WTC11 (cell line): ENCODE results near the gene RRP8. TPM values are rescaled to one million over a fixed set of nuclear protein-coding genes. Genes with fewer than 3 reads are reported as not detected.

Source experiments
- ATAC-seq: fragments of 200-7000 bp; cut with Tn5 transposase; 2 replicates; pipeline ENCODE4 v1.10.0; 2021; ENCODE audit warnings: mild to moderate bottlenecking, moderate library complexity
- CTCF ChIA-PET: fragments of 300-600 bp; sonication (Branson Sonifier 250); formaldehyde crosslinking; loops from one replicate; lab custom pipeline; 2021; ENCODE audit warnings: antibody characterized with exemption; lab: Charles Lee
- POLR2A ChIA-PET: fragments of 350-600 bp; sonication (Branson Sonifier 250); formaldehyde crosslinking; loops from one replicate; lab custom pipeline; 2021; ENCODE audit warnings: antibody characterized with exemption; lab: Charles Lee
- DNase-seq: peaks from one replicate; pipeline ENCODE4 v3.0.0; 2021; ENCODE audit warnings: low spot score
- H3K27ac Mint-ChIP-seq: 2 replicates; pipeline ENCODE4 v1.8.0; 2021; ENCODE audit warnings: mixed read lengths
- H3K27me3 Mint-ChIP-seq: 2 replicates; pipeline ENCODE4 v1.8.0; 2021; ENCODE audit warnings: low read depth, mild to moderate bottlenecking, moderate library complexity, mixed read lengths
- H3K36me3 Mint-ChIP-seq: 2 replicates; pipeline ENCODE4 v1.8.0; 2021; ENCODE audit warnings: mixed read lengths
- H3K4me1 Mint-ChIP-seq: 2 replicates; pipeline ENCODE4 v1.8.0; 2022; ENCODE audit warnings: mixed read lengths
- H3K4me3 Mint-ChIP-seq: 2 replicates; pipeline ENCODE4 v1.8.0; 2021; ENCODE audit warnings: mild to moderate bottlenecking, moderate library complexity, mixed read lengths
- H3K9me3 Mint-ChIP-seq: 2 replicates; pipeline ENCODE4 v1.8.0; 2021; ENCODE audit warnings: mixed read lengths
- ATF3 ChIP-seq: sonication (generic); formaldehyde crosslinking; conservative IDR thresholded peaks from 2 replicates; pipeline ENCODE4 v1.8.1; 2022; ENCODE audit warnings: mild to moderate bottlenecking, missing genetic modification reagents
- CDX4 ChIP-seq: fragments of 250-450 bp; sonication (Bioruptor Pico); IDR thresholded peaks from 2 replicates; pipeline ENCODE4 v1.9.0; 2021; ENCODE audit warnings: moderate library complexity, mild to moderate bottlenecking, inconsistent platforms, borderline replicate concordance
- ERG ChIP-seq: fragments of 250-450 bp; sonication (Bioruptor Pico); IDR thresholded peaks from 2 replicates; pipeline ENCODE4 v1.8.0; 2021; ENCODE audit warnings: mild to moderate bottlenecking
- HMGA2 ChIP-seq: fragments of 250-450 bp; sonication (Bioruptor Pico); IDR thresholded peaks from 2 replicates; pipeline ENCODE4 v1.4.0; 2021; ENCODE audit warnings: mild to moderate bottlenecking, moderate library complexity
- KAT7 ChIP-seq: sonication (generic); formaldehyde crosslinking; IDR thresholded peaks from 2 replicates; pipeline ENCODE4 v1.8.1; 2023; ENCODE audit warnings: missing genetic modification reagents, mild to moderate bottlenecking, borderline replicate concordance
- MLX ChIP-seq: sonication (generic); formaldehyde crosslinking; IDR thresholded peaks from 2 replicates; pipeline ENCODE4 v1.8.1; 2023; ENCODE audit warnings: mild to moderate bottlenecking, missing genetic modification reagents, moderate library complexity
- TCF7 ChIP-seq: sonication (generic); formaldehyde crosslinking; IDR thresholded peaks from 2 replicates; pipeline ENCODE4 v1.8.0; 2022; ENCODE audit warnings: mild to moderate bottlenecking, low read depth, missing genetic modification reagents, moderate library complexity
- TEAD4 ChIP-seq: sonication (generic); formaldehyde crosslinking; IDR thresholded peaks from 2 replicates; pipeline ENCODE4 v1.8.0; 2022; ENCODE audit warnings: mild to moderate bottlenecking, missing genetic modification reagents
- ZBTB21 ChIP-seq: sonication (generic); formaldehyde crosslinking; IDR thresholded peaks from 2 replicates; pipeline ENCODE4 v1.8.1; 2023; ENCODE audit warnings: mild to moderate bottlenecking, missing genetic modification reagents, borderline replicate concordance
- ZNF396 ChIP-seq: fragments of 250-450 bp; sonication (Bioruptor Pico); IDR thresholded peaks from 2 replicates; pipeline ENCODE4 v1.8.0; 2021; ENCODE audit warnings: mild to moderate bottlenecking, moderate library complexity, borderline replicate concordance
- ZNF416 ChIP-seq: fragments of 250-450 bp; sonication (Bioruptor Pico); IDR thresholded peaks from 2 replicates; pipeline ENCODE4 v1.9.0; 2021; ENCODE audit warnings: mild to moderate bottlenecking, inconsistent platforms
- ZNF512 ChIP-seq: sonication (generic); formaldehyde crosslinking; IDR thresholded peaks from 2 replicates; pipeline ENCODE4 v1.8.1; 2022; ENCODE audit warnings: missing genetic modification reagents, borderline replicate concordance
- ZNF671 ChIP-seq: fragments of 250-450 bp; sonication (Bioruptor Pico); IDR thresholded peaks from 2 replicates; pipeline ENCODE4 v1.8.0; 2021; ENCODE audit warnings: mild to moderate bottlenecking
- total RNA-seq: library from RNA; stranded (reverse); gene quantifications from 3 replicates; pipeline ENCODE4 v1.2.3, GENCODE V29; 2021

RRP8 gene
- total RNA-seq, 1 experiment from 2014 or later, result 15.0 TPM

- DNase-seq (no peak), ATAC-seq (no peak)
- Mint-ChIP-seq H3K36me3 (no peaks in the 10 kb centered on the region), H3K4me1 (no peaks in the 10 kb centered on the region), H3K4me3 (no peak overlapping the region), H3K9me3 (no peaks in the 10 kb centered on the region), H3K27me3 (no peaks in the 10 kb centered on the region), H3K27ac (no peak overlapping the region)
- no peak for TF ChIP-seq ZNF416 (CRISPR knock-in tag)
- TF ChIP-seq MLX (CRISPR knock-in tag), result no peak
- no peak for TF ChIP-seq TCF7 (CRISPR knock-in tag)
- TF ChIP-seq ZNF512 (CRISPR knock-in tag), result no peak
- TF ChIP-seq KAT7 (CRISPR knock-in tag), result no peak
- TF ChIP-seq ZNF671 (CRISPR knock-in tag), result no peak
- TF ChIP-seq ATF3 (CRISPR knock-in tag), result no peak
- no peak for TF ChIP-seq ZNF396 (CRISPR knock-in tag)
- TF ChIP-seq ERG (CRISPR knock-in tag), result no peak
- no peak for TF ChIP-seq ZBTB21 (CRISPR knock-in tag)
- TF ChIP-seq HMGA2, result no peak
- no peak for TF ChIP-seq TEAD4 (CRISPR knock-in tag)
- TF ChIP-seq CDX4 (CRISPR knock-in tag), result no peak
- ChIA-PET POLR2A (no interaction called here), CTCF (interaction anchor here (3.2 kb wide), 1 partner anchor 15 kb away, joined by 13 read pairs; no protein-coding TSS in a partner anchor)
Measured at GRCh38 chr11:6545917-6546605, 57.4 kb downstream of the RRP8 start.

Other genes starting within 250 kb of the RRP8 start
- gene SMPD1, start 213.1 kb downstream of the RRP8 start, total RNA-seq, result 4.4 to 6.6 TPM (median 5.6 TPM) in 3 replicates
- 32.1 to 33.1 TPM (median 32.7 TPM) in 3 replicates for gene APBB1, start 184.5 kb downstream of the RRP8 start, total RNA-seq
- 1.4 to 2.4 TPM (median 1.7 TPM) in 3 replicates for gene HPX, start 162.6 kb downstream of the RRP8 start, total RNA-seq
- 16.6 to 21.3 TPM (median 19.0 TPM) in 3 replicates for gene TRIM3, start 129.7 kb downstream of the RRP8 start, total RNA-seq
- 46.0 to 53.1 TPM (median 46.1 TPM) in 3 replicates for gene ARFIP2, start 122.3 kb downstream of the RRP8 start, total RNA-seq
- 35.8 to 42.6 TPM (median 36.1 TPM) in 3 replicates for gene TIMM10B, start 122.1 kb downstream of the RRP8 start, total RNA-seq
- 10.5 to 11.5 TPM (median 10.9 TPM) in 3 replicates for gene DNHD1, start 106.3 kb downstream of the RRP8 start, total RNA-seq
- 97.7 to 112 TPM (median 110 TPM) in 3 replicates for gene ILK, start 158 bp upstream of the RRP8 start, total RNA-seq
- gene TAF10, start 8.6 kb upstream of the RRP8 start, total RNA-seq, result 165 to 186 TPM (median 178 TPM) in 3 replicates
- 36.2 to 51.4 TPM (median 44.8 TPM) in 3 replicates for gene TPP1, start 15.8 kb upstream of the RRP8 start, total RNA-seq
- gene DCHS1, start 52.2 kb upstream of the RRP8 start, total RNA-seq, result 11.5 to 14.2 TPM (median 12.6 TPM) in 3 replicates
- gene MRPL17, start 79.7 kb upstream of the RRP8 start, total RNA-seq, result 68.1 to 77.1 TPM (median 70.1 TPM) in 3 replicates
- 0.09 to 0.21 TPM (median 0.17 TPM) in 3 replicates for gene OR2AG2, start 168.4 kb upstream of the RRP8 start, total RNA-seq
- gene OR2AG1, start 179.4 kb upstream of the RRP8 start, total RNA-seq, result not detected in 3 replicates
- 0.07 to 0.27 TPM (median 0.07 TPM) in 3 replicates for gene OR6A2, start 196.1 kb upstream of the RRP8 start, total RNA-seq
- not detected in 3 replicates for gene OR10A5, start 242.1 kb upstream of the RRP8 start, total RNA-seq